Prostate gland (tissue), 2 donors: ENCODE data around the gene PODXL2.

Experiments
- CTCF ChIP-seq, 4 experiments: fragments of 200-600 bp in 2 of 4; fragments of 450-650 bp in 2 of 4; sonication (generic) in 2 of 4; IDR thresholded peaks; 1 replicate in 3 of 4; 2 replicates in 1 of 4; pipeline ENCODE4 v1.5.1; 2016 to 2019; ENCODE audit warnings: antibody characterized with exemption in 4 of 4, mild to moderate bottlenecking in 2 of 4, moderate library complexity in 2 of 4
- POLR2A ChIP-seq: fragments of 450-650 bp; IDR thresholded peaks from one replicate; pipeline ENCODE4 v1.6.1; 2016; ENCODE audit warnings: antibody characterized with exemption, mild to moderate bottlenecking
- POLR2AphosphoS5 ChIP-seq: sonication (generic); formaldehyde crosslinking; IDR thresholded peaks from one replicate; pipeline ENCODE4 v1.6.1; 2017; ENCODE audit warnings: antibody characterized with exemption

- no peak for TF ChIP-seq CTCF (IDR thresholded peaks at IDR 0.05)
- TF ChIP-seq POLR2A, result no peak
- TF ChIP-seq POLR2AphosphoS5, result no peak
Observed at GRCh38 chr3:127620637-127621375, 8.2 kb upstream of the PODXL2 start.
